ENCODE measurements around the gene SPTBN2.

SPTBN2 gene

DNA sequence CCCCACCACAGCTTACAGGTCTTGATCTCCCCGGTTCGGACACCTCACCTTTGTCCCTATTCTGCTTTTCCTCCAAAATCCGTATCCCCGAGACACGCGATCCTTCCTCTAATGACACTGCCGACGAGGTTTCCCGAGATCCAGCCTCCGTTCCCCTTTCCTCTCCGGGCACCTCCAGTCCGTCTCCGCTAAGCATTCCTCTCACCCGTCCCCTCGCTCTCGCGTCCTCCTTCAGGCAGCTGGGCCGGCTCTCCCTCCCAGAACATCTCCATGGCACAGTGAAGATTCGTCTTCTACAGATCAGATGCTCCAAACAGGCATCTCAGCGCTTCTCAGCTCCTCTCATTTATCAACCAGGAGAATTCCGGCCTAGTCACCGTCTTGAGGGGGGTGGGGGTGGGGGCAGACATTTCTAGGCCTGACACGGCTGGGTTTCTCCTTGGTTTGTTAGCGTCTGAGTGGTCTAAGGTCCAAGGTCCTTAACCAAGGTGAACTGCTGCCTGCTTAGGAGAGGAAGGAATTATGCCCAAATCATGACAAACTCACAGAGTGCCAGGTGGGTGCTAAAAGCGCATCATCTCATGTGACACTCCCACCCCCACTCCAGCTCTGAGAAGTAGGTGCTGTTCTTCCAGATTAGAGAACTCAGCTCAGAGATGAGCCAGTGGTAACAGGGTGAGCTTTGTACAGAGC lies at the start of gene SPTBN2:
Gene SPTBN2, minus strand, starts transcription at position 524 of the 693 bp plus-strand sequence. CDS start 7,976 bp downstream, outside the sequence.
- no peak within 1 kb of the TSS for H3K27ac ChIP-seq (ENCODE audit: low read depth in 2 of 2, low read length in 2 of 2)
- peaks cover 5 to 9% of the 10 kb centered on the region in 2 donors for H3K4me1 ChIP-seq (ENCODE audit: control insufficient read depth in 2 of 2, insufficient read depth in 2 of 2, low read length in 2 of 2)
- peaks cover 21 to 46% of the 10 kb centered on the region in 2 donors for H3K27me3 ChIP-seq (ENCODE audit: control insufficient read depth in 2 of 2, insufficient read depth in 2 of 2, low read length in 2 of 2)
- no peaks in the 10 kb centered on the region for H3K9me3 ChIP-seq (ENCODE audit: control insufficient read depth in 2 of 2, low read length in 2 of 2)
- peak within 1 kb of the TSS in 1 of 2 donors; percentile 50 for H3K9ac ChIP-seq (ENCODE audit: low read depth in 1 of 2, low read length in 2 of 2)
- peak within 1 kb of the TSS; percentile 45 to 50 for H3K4me3 ChIP-seq (ENCODE audit: low read length in 2 of 2)
- no peaks in the 10 kb centered on the region for H3K36me3 ChIP-seq (ENCODE audit: control insufficient read depth in 2 of 2, insufficient read depth in 2 of 2, low read length in 2 of 2)

- no peaks in the 10 kb centered on the region for H3K9me3 ChIP-seq (ENCODE audit: control insufficient read depth in 2 of 2, low read length in 2 of 2)
- H3K9ac ChIP-seq (ENCODE audit: low read depth in 1 of 2, low read length in 2 of 2): no peak overlapping the region
- no peak overlapping the region for H3K4me3 ChIP-seq (ENCODE audit: low read length in 2 of 2)
- no peaks in the 10 kb centered on the region for H3K27me3 ChIP-seq (ENCODE audit: control insufficient read depth in 2 of 2, insufficient read depth in 2 of 2, low read length in 2 of 2)
- H3K36me3 ChIP-seq (ENCODE audit: control insufficient read depth in 2 of 2, insufficient read depth in 2 of 2, low read length in 2 of 2): no peaks in the 10 kb centered on the region
- no peaks in the 10 kb centered on the region for H3K4me1 ChIP-seq (ENCODE audit: control insufficient read depth in 2 of 2, insufficient read depth in 2 of 2, low read length in 2 of 2)
- H3K27ac ChIP-seq (ENCODE audit: low read depth in 2 of 2, low read length in 2 of 2): no peak overlapping the region
These were observed 39.8 kb upstream of the SPTBN2 start for GRCh38 chr11:66768818-66769217.

GRCh38 chr11:66768088-66768521 lies 39.1 kb upstream of the SPTBN2 start:
- Histone ChIP-seq H3K4me1 (ENCODE audit: control insufficient read depth in 2 of 2, insufficient read depth in 2 of 2, low read length in 2 of 2) (no peaks in the 10 kb centered on the region), H3K27me3 (ENCODE audit: control insufficient read depth in 2 of 2, insufficient read depth in 2 of 2, low read length in 2 of 2) (no peaks in the 10 kb centered on the region), H3K27ac (ENCODE audit: low read depth in 2 of 2, low read length in 2 of 2) (no peak overlapping the region), H3K9me3 (ENCODE audit: control insufficient read depth in 2 of 2, low read length in 2 of 2) (no peaks in the 10 kb centered on the region), H3K4me3 (ENCODE audit: low read length in 2 of 2) (no peak overlapping the region), H3K36me3 (ENCODE audit: control insufficient read depth in 2 of 2, insufficient read depth in 2 of 2, low read length in 2 of 2) (no peaks in the 10 kb centered on the region), H3K9ac (ENCODE audit: low read depth in 1 of 2, low read length in 2 of 2) (no peak overlapping the region)

DNA sequence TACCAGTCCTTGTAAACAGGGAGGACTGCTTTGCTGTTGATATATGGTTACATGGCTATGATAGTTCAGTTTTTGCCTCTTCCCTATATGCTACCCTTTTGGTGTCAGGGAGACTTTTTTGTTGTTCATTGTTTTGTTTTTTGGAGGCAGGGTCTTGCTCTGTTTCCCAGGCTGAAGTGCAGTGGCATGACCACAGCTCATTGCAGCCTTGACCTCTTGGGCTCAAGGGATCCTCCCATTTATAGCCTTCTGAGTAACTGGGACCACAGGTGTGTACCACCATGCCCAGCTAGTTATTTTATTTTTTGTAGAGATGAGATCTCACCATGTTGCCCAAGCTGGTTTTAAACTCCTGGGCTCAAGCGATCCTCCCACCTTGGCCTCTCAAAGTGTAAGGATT lies 38.6 kb upstream of the SPTBN2 start:
- no peaks in the 10 kb centered on the region for H3K4me1 ChIP-seq (ENCODE audit: control insufficient read depth in 2 of 2, insufficient read depth in 2 of 2, low read length in 2 of 2)
- H3K9me3 ChIP-seq (ENCODE audit: control insufficient read depth in 2 of 2, low read length in 2 of 2): no peaks in the 10 kb centered on the region
- H3K9ac ChIP-seq (ENCODE audit: low read depth in 1 of 2, low read length in 2 of 2): no peak overlapping the region
- no peaks in the 10 kb centered on the region for H3K27me3 ChIP-seq (ENCODE audit: control insufficient read depth in 2 of 2, insufficient read depth in 2 of 2, low read length in 2 of 2)
- no peak overlapping the region for H3K27ac ChIP-seq (ENCODE audit: low read depth in 2 of 2, low read length in 2 of 2)
- no peaks in the 10 kb centered on the region for H3K36me3 ChIP-seq (ENCODE audit: control insufficient read depth in 2 of 2, insufficient read depth in 2 of 2, low read length in 2 of 2)
- no peak overlapping the region for H3K4me3 ChIP-seq (ENCODE audit: low read length in 2 of 2)

GRCh38 chr11:66766681-66767080 lies 37.7 kb upstream of the SPTBN2 start:
- no peaks in the 10 kb centered on the region for H3K4me1 ChIP-seq (ENCODE audit: control insufficient read depth in 2 of 2, insufficient read depth in 2 of 2, low read length in 2 of 2)
- no peaks in the 10 kb centered on the region for H3K9me3 ChIP-seq (ENCODE audit: control insufficient read depth in 2 of 2, low read length in 2 of 2)
- H3K36me3 ChIP-seq (ENCODE audit: control insufficient read depth in 2 of 2, insufficient read depth in 2 of 2, low read length in 2 of 2): peaks cover 0 to 9% of the 10 kb centered on the region in 2 donors
- no peak overlapping the region for H3K4me3 ChIP-seq (ENCODE audit: low read length in 2 of 2)
- H3K27ac ChIP-seq (ENCODE audit: low read depth in 2 of 2, low read length in 2 of 2): no peak overlapping the region
- no peak overlapping the region for H3K9ac ChIP-seq (ENCODE audit: low read depth in 1 of 2, low read length in 2 of 2)
- no peaks in the 10 kb centered on the region for H3K27me3 ChIP-seq (ENCODE audit: control insufficient read depth in 2 of 2, insufficient read depth in 2 of 2, low read length in 2 of 2)

GRCh38 chr11:66762088-66762487 lies 33.1 kb upstream of the SPTBN2 start:
- H3K36me3 ChIP-seq (ENCODE audit: control insufficient read depth in 2 of 2, insufficient read depth in 2 of 2, low read length in 2 of 2): peaks cover 0 to 12% of the 10 kb centered on the region in 2 donors
- no peak overlapping the region for H3K9ac ChIP-seq (ENCODE audit: low read depth in 1 of 2, low read length in 2 of 2)
- no peaks in the 10 kb centered on the region for H3K9me3 ChIP-seq (ENCODE audit: control insufficient read depth in 2 of 2, low read length in 2 of 2)

GRCh38 chr11:66752148-66752547 lies 23.1 kb upstream of the SPTBN2 start:
- Histone ChIP-seq H3K9ac (ENCODE audit: low read depth in 1 of 2, low read length in 2 of 2) (no peak overlapping the region), H3K27me3 (ENCODE audit: control insufficient read depth in 2 of 2, insufficient read depth in 2 of 2, low read length in 2 of 2) (no peaks in the 10 kb centered on the region), H3K9me3 (ENCODE audit: control insufficient read depth in 2 of 2, low read length in 2 of 2) (no peaks in the 10 kb centered on the region), H3K4me3 (ENCODE audit: low read length in 2 of 2) (no peak overlapping the region), H3K36me3 (ENCODE audit: control insufficient read depth in 2 of 2, insufficient read depth in 2 of 2, low read length in 2 of 2) (peaks cover 0 to 2% of the 10 kb centered on the region in 2 donors), H3K4me1 (ENCODE audit: control insufficient read depth in 2 of 2, insufficient read depth in 2 of 2, low read length in 2 of 2) (no peaks in the 10 kb centered on the region), H3K27ac (ENCODE audit: low read depth in 2 of 2, low read length in 2 of 2) (no peak overlapping the region)

More at GRCh38 chr11:66762088-66762487, 33.1 kb upstream of the SPTBN2 start:
- Histone ChIP-seq H3K27me3 (ENCODE audit: control insufficient read depth in 2 of 2, insufficient read depth in 2 of 2, low read length in 2 of 2) (no peaks in the 10 kb centered on the region), H3K27ac (ENCODE audit: low read depth in 2 of 2, low read length in 2 of 2) (no peak overlapping the region), H3K4me1 (ENCODE audit: control insufficient read depth in 2 of 2, insufficient read depth in 2 of 2, low read length in 2 of 2) (no peaks in the 10 kb centered on the region), H3K4me3 (ENCODE audit: low read length in 2 of 2) (no peak overlapping the region)

- Histone ChIP-seq H3K27me3 (ENCODE audit: control insufficient read depth in 2 of 2, insufficient read depth in 2 of 2, low read length in 2 of 2) (no peaks in the 10 kb centered on the region), H3K4me1 (ENCODE audit: control insufficient read depth in 2 of 2, insufficient read depth in 2 of 2, low read length in 2 of 2) (peaks cover 4% of the 10 kb centered on the region in 2 donors), H3K27ac (ENCODE audit: low read depth in 2 of 2, low read length in 2 of 2) (no peak overlapping the region), H3K36me3 (ENCODE audit: control insufficient read depth in 2 of 2, insufficient read depth in 2 of 2, low read length in 2 of 2) (no peaks in the 10 kb centered on the region), H3K9ac (ENCODE audit: low read depth in 1 of 2, low read length in 2 of 2) (no peak overlapping the region), H3K4me3 (ENCODE audit: low read length in 2 of 2) (no peak overlapping the region), H3K9me3 (ENCODE audit: control insufficient read depth in 2 of 2, low read length in 2 of 2) (no peaks in the 10 kb centered on the region)
These were observed 20.1 kb upstream of the SPTBN2 start for GRCh38 chr11:66749091-66749490.

DNA sequence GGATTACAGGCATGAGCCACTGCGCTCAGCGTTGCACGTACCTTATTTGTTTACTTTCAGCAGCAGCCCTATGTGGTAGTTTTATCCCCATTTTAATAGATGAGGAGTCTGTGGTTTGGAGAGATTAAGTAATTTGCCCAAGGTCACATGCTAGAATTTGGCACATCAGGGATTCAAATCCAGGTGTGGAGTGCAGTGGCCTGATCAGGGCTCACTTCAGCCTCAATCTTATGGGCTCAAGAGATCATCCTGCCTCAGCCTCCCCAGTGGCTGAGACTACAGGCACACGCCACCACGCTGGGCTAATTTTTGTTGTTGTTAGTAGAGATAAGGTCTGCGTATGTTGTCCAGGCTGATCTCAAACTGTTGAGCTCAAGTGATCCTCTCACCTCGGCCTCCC lies 18.5 kb upstream of the SPTBN2 start:
- H3K9me3 ChIP-seq (ENCODE audit: control insufficient read depth in 2 of 2, low read length in 2 of 2): no peaks in the 10 kb centered on the region
- no peak overlapping the region for H3K27ac ChIP-seq (ENCODE audit: low read depth in 2 of 2, low read length in 2 of 2)
- H3K36me3 ChIP-seq (ENCODE audit: control insufficient read depth in 2 of 2, insufficient read depth in 2 of 2, low read length in 2 of 2): no peaks in the 10 kb centered on the region
- no peaks in the 10 kb centered on the region for H3K27me3 ChIP-seq (ENCODE audit: control insufficient read depth in 2 of 2, insufficient read depth in 2 of 2, low read length in 2 of 2)
- no peak overlapping the region for H3K9ac ChIP-seq (ENCODE audit: low read depth in 1 of 2, low read length in 2 of 2)
- H3K4me3 ChIP-seq (ENCODE audit: low read length in 2 of 2): no peak overlapping the region
- H3K4me1 ChIP-seq (ENCODE audit: control insufficient read depth in 2 of 2, insufficient read depth in 2 of 2, low read length in 2 of 2): peaks cover 8 to 9% of the 10 kb centered on the region in 2 donors

DNA sequence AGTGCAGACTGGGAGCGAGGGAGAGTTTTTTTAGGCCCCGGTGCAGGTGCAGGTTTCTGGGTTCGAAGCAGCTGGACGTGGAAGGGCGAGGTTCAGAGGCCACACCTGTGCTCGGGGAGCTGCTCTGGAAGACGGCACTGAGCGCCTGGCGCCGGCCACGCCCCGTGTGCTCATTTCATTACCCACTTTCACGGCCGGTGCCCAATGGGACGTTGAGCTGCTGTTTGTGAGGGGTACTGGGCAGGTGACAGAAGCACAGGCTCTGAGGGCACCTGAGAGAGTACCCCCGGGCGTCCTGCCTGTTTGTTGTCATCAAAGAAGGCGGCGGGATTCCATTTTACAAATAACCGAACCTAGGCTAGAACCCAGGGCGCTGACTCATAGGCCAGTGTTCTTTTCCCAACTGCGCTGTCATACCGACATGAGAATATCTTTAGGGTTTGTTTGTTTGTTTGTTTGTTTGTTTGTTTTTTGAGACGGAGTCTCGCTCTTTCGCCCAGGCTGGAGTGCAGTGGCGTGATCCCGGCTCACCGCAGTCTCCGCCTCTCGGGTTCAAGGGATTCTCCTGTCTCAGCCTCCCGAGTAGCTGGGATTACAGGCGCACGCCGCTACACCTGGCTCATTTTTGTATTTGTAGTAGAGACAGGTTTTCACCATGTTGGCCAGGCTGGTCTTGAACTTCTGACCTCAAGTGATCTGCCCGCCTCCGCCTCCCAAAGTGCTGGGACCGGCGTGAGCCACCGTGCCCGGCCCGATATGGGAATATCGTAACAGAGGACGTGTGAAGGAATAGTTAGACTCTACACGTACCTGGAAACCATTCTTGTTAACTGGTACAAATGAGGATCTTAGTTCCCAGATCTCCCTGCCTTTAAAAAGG lies 16.6 kb upstream of the SPTBN2 start:
- Histone ChIP-seq H3K36me3 (ENCODE audit: control insufficient read depth in 2 of 2, insufficient read depth in 2 of 2, low read length in 2 of 2) (no peaks in the 10 kb centered on the region), H3K27ac (ENCODE audit: low read depth in 2 of 2, low read length in 2 of 2) (peak overlapping the region; percentile 88 to 91), H3K9ac (ENCODE audit: low read depth in 1 of 2, low read length in 2 of 2) (peak overlapping the region; percentile 52 to 87), H3K9me3 (ENCODE audit: control insufficient read depth in 2 of 2, low read length in 2 of 2) (no peaks in the 10 kb centered on the region), H3K4me3 (ENCODE audit: low read length in 2 of 2) (peak overlapping the region; percentile 81 to 89), H3K27me3 (ENCODE audit: control insufficient read depth in 2 of 2, insufficient read depth in 2 of 2, low read length in 2 of 2) (no peaks in the 10 kb centered on the region), H3K4me1 (ENCODE audit: control insufficient read depth in 2 of 2, insufficient read depth in 2 of 2, low read length in 2 of 2) (peaks cover 8 to 9% of the 10 kb centered on the region in 2 donors)

All from mucosa of rectum (tissue), 2 donors.